GM18909 (cell line): ENCODE results near the gene MXI1.
"Not testable (repeated sequence)": the region's sequence is repeated elsewhere in the genome, so short reads cannot be mapped to it uniquely, and the experiment has no call there.

ENCODE experiments used
- ATAC-seq: cut with Tn5 transposase; IDR thresholded peaks from one replicate; pipeline ENCODE4 v1.9.1; 2021; ENCODE audit warnings: mild to moderate bottlenecking; ENCODE audit not compliant: unreplicated experiment, poor library complexity

MXI1 gene

GRCh38 chr10:110179220-110179619 is 28.2 kb upstream of the MXI1 start:
- no peak for ATAC-seq

DNA sequence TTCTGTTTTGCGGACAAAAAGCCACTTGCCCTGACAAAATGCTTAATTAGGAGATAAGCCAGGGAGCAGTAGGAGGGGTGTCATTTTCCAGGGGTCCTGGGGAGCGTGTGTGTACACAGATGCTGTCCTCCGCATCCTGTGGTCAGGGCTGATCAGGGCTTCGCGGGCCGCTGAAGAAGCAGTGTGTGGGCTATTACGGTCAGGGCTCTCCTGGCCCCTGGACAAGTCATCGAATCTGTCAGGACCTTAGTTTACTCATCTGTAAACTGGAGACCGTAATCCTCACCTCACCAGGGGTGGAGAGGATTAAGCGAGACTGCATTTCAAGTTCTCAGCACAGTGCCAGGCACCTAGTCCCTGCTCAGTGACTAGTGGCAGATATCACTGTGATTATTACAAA is 26.0 kb upstream of the MXI1 start:
- no peak for ATAC-seq

DNA sequence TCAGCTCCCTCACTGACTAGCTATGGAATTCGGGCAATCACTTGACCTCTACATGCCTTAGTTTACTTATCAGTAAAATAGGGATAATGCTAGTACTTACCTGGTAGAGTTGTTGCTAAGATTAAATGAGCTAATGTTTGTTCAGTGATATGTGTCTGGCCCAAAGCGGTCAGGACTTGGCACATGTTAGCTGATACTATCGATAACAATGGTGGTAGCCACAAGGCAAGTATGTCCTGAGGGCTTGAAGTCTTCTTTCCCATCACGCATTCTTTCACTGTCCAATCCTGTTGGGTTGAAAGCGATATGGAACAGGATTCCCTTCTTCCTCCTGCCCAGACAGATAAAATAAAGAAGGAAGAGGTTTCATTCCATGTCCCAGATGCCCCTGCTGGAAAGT is 25.5 kb upstream of the MXI1 start:
- no peak for ATAC-seq

DNA sequence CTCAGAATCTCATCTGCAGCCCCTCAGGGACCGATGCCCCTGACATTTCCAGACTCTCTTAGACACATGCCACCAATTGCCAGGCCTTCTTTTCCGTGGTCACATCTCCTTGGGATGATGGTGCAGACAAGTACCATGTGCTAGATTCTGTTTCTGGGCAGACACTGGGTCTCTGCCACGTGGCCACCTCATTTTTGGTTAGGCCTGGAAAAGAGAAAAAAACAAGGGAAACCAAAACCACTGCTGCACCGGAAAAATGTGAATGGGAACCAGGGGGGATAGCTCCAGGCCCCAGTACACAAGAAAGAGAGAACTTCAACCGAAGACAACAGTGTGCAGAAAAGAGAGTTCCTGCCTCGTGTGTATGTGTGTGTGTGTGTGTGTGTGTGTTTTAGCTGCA is 23.0 kb upstream of the MXI1 start:
- no peak for ATAC-seq

- ATAC-seq: not testable (repeated sequence)
Observed at GRCh38 chr10:110185646-110186182, 21.7 kb upstream of the MXI1 start.

DNA sequence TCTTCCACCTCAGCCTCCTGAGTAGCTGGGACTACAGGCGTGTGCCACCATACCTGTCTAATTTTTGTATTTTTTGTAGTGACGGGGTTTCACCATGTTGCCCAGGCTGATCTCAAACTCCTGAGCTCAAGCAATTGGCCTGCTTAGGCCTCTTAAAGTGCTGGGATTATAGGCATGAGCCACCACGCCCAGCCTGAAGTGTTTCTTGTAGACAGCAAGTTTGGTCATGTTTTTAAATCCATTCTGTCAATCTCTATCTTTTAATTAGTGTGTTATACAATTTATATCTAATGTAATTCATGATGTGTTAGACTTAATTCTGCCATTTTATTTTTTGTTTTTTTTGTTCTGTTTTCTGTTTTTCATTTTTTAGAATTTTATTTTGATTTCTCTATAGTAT is 17.2 kb upstream of the MXI1 start:
- no peak for ATAC-seq

DNA sequence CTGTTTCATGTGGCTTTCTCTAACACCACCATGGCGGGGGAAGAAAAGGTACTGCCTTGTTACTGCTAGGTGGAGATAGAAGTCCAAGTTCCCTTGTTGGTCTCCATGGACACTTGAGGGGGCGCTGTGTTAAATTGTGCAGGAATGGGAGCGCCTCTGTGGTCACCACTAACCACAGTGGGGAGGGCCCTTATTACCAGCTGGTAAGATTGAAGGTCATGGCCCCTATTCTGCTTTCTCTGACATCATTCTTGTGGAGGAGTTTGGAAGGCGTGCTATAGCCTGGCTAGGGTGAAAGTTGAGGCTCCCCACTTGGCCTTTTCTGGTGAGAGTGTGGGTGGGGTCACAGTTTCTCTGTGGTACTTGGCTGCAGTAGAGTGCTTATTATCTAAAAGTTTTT is 14.9 kb upstream of the MXI1 start:
- no peak for ATAC-seq

GRCh38 chr10:110200503-110200902 is 6.9 kb upstream of the MXI1 start:
- no peak for ATAC-seq

GRCh38 chr10:110201046-110201445 is 6.4 kb upstream of the MXI1 start:
- not testable (repeated sequence) for ATAC-seq

DNA sequence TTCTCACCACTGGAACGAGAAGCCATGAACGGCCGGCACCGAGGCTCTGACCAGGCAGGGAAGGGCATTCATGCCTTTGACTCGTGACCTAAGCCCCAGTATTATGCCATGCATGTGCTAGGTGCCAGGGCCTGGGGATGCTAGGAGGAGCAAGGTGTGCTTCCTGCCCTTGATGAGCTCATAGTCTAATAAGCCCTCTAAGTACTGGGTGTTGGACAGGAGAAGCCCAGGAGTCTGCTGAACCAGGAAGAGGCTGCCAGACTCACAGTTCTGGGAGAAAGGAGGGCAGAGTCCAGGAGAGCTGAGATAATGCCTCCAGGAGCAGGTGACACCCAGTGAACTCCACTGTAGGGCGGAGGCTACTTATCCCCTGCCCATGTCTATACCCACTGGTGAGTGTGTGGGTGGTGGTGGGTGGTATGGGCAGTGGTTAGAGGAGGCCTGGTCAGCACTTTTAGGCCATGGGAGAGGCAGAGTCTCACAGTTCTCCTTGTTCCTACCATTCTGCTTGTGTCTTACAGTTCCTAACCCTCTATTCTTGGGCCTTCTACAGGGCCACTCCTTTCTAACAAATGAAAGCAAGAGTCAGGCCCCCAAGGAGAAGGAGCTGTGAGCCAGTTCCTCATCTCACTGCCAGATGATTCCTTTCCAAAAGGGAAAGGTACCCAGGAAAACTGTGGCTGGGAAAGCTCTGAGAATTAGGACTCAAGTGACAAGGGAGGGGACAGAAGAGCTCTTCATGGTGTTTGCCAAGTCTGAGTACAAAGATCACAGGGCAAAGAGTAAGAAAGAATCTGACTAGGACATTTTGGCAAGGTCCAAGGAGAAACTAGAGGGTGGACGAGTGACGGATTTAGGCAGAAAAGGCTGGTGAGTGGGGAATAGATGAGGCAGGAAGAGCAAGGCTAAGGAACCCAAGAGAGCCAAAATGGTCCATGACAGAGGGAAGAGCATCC is 3.6 kb upstream of the MXI1 start:
- no peak for ATAC-seq

DNA sequence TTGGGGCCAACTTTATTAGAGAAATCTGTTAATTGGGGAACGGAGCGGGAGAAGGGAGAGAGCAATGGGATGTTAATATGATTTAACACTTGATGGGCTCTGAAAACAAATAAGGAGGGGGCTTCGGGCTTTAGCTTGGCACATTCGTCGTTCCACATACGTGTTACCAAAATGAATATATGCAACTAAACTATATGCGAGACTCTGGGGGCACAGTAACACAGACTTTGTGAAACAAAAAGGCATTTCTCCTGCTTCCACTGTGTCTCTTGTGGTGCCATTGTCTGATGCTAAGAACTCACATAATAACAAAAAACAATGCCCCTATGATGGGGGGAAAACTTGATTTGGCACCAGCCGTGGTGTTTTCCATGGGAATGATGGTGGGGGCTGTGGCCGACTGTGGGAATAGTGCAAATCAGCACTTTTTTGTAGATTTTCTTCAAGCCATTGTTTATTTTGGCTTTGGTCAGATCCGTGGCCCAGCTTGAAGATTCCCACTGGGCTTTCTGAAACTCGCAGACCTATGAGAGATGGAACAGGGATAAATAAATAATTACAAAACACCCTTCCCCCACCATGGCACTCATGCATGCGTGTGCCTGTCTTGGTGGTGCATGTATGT is 2.2 kb upstream of the MXI1 start:
- no peak for ATAC-seq

DNA sequence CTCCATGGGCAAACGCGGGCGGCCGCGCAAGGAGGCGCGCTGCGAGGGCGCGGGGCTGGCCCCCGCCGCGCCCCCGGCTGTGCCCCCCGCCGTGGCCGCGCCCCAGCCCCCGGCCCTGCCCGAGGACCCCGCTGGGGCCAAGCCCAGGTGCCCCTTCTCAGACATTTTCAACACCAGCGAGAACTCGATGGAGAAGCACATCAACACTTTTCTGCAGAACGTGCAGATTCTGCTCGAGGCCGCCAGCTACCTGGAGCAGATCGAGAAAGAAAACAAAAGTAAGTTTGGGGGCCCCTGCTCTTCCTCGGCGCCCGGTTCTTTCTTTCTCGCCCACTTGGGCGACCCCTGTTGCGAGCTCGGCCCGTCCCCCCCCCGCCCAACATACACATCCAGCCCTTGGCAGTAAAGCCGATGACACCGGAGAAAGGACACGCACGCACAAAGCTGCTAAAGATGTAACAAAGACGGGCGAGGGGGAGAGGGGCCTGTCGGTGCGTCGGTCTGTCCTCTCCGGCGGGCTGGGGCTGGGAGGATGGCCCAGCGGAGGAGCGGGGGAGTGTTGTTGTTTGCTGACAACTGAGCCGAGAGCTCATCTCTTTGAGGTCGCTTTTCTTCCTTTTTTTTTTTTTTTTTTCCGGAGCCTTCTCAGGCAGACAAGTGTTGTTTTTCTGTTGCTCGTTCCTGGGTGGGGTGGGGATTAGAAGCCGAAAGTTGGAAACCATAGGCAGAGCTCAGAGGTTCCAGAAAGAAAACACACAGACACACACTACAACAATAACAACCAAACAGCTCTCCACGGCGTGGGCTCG is 604 bp downstream of the MXI1 start:
- ATAC-seq: no peak

GRCh38 chr10:110208614-110209453 is 1.4 kb downstream of the MXI1 start:
- no peak for ATAC-seq

- ATAC-seq: no peak
Observed at GRCh38 chr10:110209454-110209925, 2.1 kb downstream of the MXI1 start.

GRCh38 chr10:110209926-110210673 is 2.7 kb downstream of the MXI1 start:
- ATAC-seq: no peak

DNA sequence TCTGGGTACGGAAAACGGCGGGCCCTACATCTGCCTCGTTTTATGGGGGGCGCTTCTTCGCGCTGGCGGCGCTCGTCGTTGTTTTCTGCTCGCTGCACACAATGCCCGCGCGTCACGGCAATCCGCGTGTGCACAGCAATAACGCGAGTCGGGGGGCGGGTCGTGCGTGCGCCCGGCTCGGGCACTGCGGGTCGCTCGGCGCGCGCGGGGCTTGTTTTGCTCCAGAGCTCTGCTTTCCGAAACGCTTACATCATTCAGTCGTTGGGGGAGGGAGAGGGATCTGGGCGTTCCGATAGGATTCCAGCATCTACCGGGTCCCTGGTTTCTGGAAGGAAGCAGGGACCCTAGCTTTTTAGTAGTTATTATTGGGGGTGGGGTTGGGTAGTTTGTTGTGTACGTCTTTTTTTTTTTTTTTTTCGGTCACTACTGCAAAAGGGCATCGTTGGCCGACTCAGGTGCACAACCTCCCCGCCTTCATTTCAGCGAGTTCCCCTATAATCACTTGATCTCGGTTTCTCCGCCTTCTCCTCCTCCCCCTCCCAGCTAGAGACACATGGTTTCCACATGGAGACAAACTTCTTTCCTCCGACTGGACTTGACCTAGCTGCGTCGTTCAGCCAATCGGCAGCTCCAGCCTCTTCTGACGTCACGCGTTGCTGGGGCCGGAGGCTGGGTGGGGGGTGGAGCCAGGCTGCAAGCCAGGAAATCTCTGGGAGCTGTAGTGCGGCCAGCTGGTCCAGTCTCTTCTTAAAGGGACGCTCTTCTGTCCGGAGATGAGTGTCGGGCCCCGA is 3.5 kb downstream of the MXI1 start:
- ATAC-seq: peak; percentile 73

DNA sequence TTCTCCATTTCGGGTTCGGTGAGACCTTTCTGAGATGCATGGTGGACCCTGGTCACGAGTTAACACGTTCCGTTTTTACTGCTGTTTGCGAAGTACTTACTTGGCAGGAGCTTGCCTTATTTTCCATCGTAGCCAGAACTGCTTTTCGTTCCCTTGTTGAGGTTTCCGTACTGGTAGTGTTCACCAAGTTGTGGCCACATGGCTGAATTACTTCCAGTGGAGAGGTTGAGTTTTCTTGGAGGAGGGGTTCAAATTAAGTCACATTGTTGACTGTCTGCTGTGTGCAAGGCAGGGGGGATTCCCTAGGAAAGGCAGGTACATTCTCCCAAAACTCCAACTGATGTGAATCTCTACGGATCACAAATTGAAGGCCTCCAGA is 4.0 kb downstream of the MXI1 start:
- no peak for ATAC-seq
